ENCODE data around the gene GATAD2B. TPM values are rescaled to one million over a fixed set of nuclear protein-coding genes. Genes with fewer than 3 reads are reported as not detected.

Gene GATAD2B
- total and polyA plus RNA-seq, 2 experiments from 2014 or later = 5.4 to 11.7 TPM

- no peaks in the 10 kb centered on the region for H3K36me3 ChIP-seq (replicated peaks; ENCODE audit: insufficient read depth, low read depth)
- no peaks in the 10 kb centered on the region for H3K27me3 ChIP-seq
- no peak overlapping the region for H3K27ac ChIP-seq
- H3K4me2 ChIP-seq = no peak overlapping the region
- no peaks in the 10 kb centered on the region for H3K9me3 ChIP-seq (ENCODE audit: low read depth)
- DNase-seq (ENCODE audit: low spot score) = no peak
- TF ChIP-seq CTCF (IDR thresholded peaks at IDR 0.05; ENCODE audit: poor library complexity) (no peak), EZH2 (IDR thresholded peaks at IDR 0.05; ENCODE audit: borderline replicate concordance) (no peak), EZH2phosphoT487 (IDR thresholded peaks at IDR 0.05; ENCODE audit: low read depth, severe bottlenecking, unreplicated experiment) (no peak)
- no peak overlapping the region for H2AFZ ChIP-seq
- H3K4me3 ChIP-seq = no peak overlapping the region
- no peaks in the 10 kb centered on the region for H3K9me2 ChIP-seq (replicated peaks; ENCODE audit: insufficient read depth)
- peaks cover 3% of the 10 kb centered on the region for H4K20me1 ChIP-seq (ENCODE audit: insufficient read depth, poor library complexity, severe bottlenecking)
- peaks cover 7% of the 10 kb centered on the region for H3K4me1 ChIP-seq (ENCODE audit: insufficient read depth)
- H3K79me2 ChIP-seq = peaks cover 27% of the 10 kb centered on the region
- WGBS (ENCODE audit: low lambda C conversion rate, missing lambda C conversion rate) = 95% methylated on average over 10 of the region's 11 CpGs
Measured at GRCh38 chr1:153942766-153943549, 20.2 kb upstream of the GATAD2B start.

GRCh38 chr1:153941826-153942725, 19.3 kb upstream of the GATAD2B start:
- no peaks in the 10 kb centered on the region for H3K27me3 ChIP-seq
- H3K9me3 ChIP-seq (ENCODE audit: low read depth) = no peaks in the 10 kb centered on the region
- TF ChIP-seq EZH2phosphoT487 (IDR thresholded peaks at IDR 0.05; ENCODE audit: low read depth, severe bottlenecking, unreplicated experiment) (no peak), EZH2 (IDR thresholded peaks at IDR 0.05; ENCODE audit: borderline replicate concordance) (no peak), CTCF (IDR thresholded peaks at IDR 0.05; ENCODE audit: poor library complexity) (no peak)
- no peak overlapping the region for H3K4me2 ChIP-seq
- DNase-seq (ENCODE audit: low spot score) = no peak
- no peaks in the 10 kb centered on the region for H3K36me3 ChIP-seq (replicated peaks; ENCODE audit: insufficient read depth, low read depth)
- peaks cover 7% of the 10 kb centered on the region for H3K4me1 ChIP-seq (ENCODE audit: insufficient read depth)
- 98% methylated on average over 33 of the region's 34 CpGs for WGBS (ENCODE audit: low lambda C conversion rate, missing lambda C conversion rate)
- no peak overlapping the region for H3K4me3 ChIP-seq
- H3K9me2 ChIP-seq (replicated peaks; ENCODE audit: insufficient read depth) = no peaks in the 10 kb centered on the region
- peaks cover 27% of the 10 kb centered on the region for H3K79me2 ChIP-seq
- H2AFZ ChIP-seq = no peak overlapping the region
- no peak overlapping the region for H3K27ac ChIP-seq
- peaks cover 3% of the 10 kb centered on the region for H4K20me1 ChIP-seq (ENCODE audit: insufficient read depth, poor library complexity, severe bottlenecking)

GRCh38 chr1:153940756-153941155, 18.0 kb upstream of the GATAD2B start:
- Histone ChIP-seq H3K27me3 (no peaks in the 10 kb centered on the region), H2AFZ (no peak overlapping the region), H3K4me3 (no peak overlapping the region), H3K79me2 (peaks cover 26% of the 10 kb centered on the region), H3K4me1 (ENCODE audit: insufficient read depth) (peaks cover 7% of the 10 kb centered on the region), H3K4me2 (no peak overlapping the region), H4K20me1 (ENCODE audit: insufficient read depth, poor library complexity, severe bottlenecking) (peaks cover 3% of the 10 kb centered on the region), H3K36me3 (replicated peaks; ENCODE audit: insufficient read depth, low read depth) (no peaks in the 10 kb centered on the region), H3K9me2 (replicated peaks; ENCODE audit: insufficient read depth) (no peaks in the 10 kb centered on the region), H3K9me3 (ENCODE audit: low read depth) (no peaks in the 10 kb centered on the region), H3K27ac (no peak overlapping the region)
- no peak for DNase-seq (ENCODE audit: low spot score)
- TF ChIP-seq EZH2phosphoT487 (IDR thresholded peaks at IDR 0.05; ENCODE audit: low read depth, severe bottlenecking, unreplicated experiment) = no peak
- 97% methylated on average over 8 of the region's 8 CpGs for WGBS (ENCODE audit: low lambda C conversion rate, missing lambda C conversion rate)

- no peaks in the 10 kb centered on the region for H3K4me1 ChIP-seq (ENCODE audit: insufficient read depth)
- no peak for TF ChIP-seq EZH2 (IDR thresholded peaks at IDR 0.05; ENCODE audit: borderline replicate concordance)
- TF ChIP-seq CTCF (IDR thresholded peaks at IDR 0.05; ENCODE audit: poor library complexity) = no peak
- no peak for TF ChIP-seq EZH2phosphoT487 (IDR thresholded peaks at IDR 0.05; ENCODE audit: low read depth, severe bottlenecking, unreplicated experiment)
- H3K4me3 ChIP-seq = no peak overlapping the region
- DNase-seq (ENCODE audit: low spot score) = no peak
- peaks cover 13% of the 10 kb centered on the region for H3K79me2 ChIP-seq
- H3K27ac ChIP-seq = no peak overlapping the region
- H3K9me2 ChIP-seq (replicated peaks; ENCODE audit: insufficient read depth) = no peaks in the 10 kb centered on the region
- no peaks in the 10 kb centered on the region for H3K36me3 ChIP-seq (replicated peaks; ENCODE audit: insufficient read depth, low read depth)
- H2AFZ ChIP-seq = no peak overlapping the region
- no peak overlapping the region for H3K4me2 ChIP-seq
- no peaks in the 10 kb centered on the region for H3K27me3 ChIP-seq
- no peaks in the 10 kb centered on the region for H3K9me3 ChIP-seq (ENCODE audit: low read depth)
- no peaks in the 10 kb centered on the region for H4K20me1 ChIP-seq (ENCODE audit: insufficient read depth, poor library complexity, severe bottlenecking)
- 97% methylated on average over 11 of the region's 12 CpGs for WGBS (ENCODE audit: low lambda C conversion rate, missing lambda C conversion rate)
Measured at GRCh38 chr1:153939476-153939875, 16.7 kb upstream of the GATAD2B start.

Data from hepatocyte (in vitro differentiated cells).